ENCODE data around the gene FRMD3. TPM values are rescaled to one million over a fixed set of nuclear protein-coding genes. Genes with fewer than 3 reads are reported as not detected.

The FRMD3 gene
- total RNA-seq, 1 experiment from 2014 or later = 14.5 TPM

GRCh38 chr9:83491995-83492394, 46.2 kb downstream of the FRMD3 start:
- TF ChIP-seq TCF7L2 (IDR thresholded peaks at IDR 0.05; ENCODE audit: low read depth, low read length) (no peak), POLR2AphosphoS5 (IDR thresholded peaks at IDR 0.05; ENCODE audit: low read depth, low read length) (no peak), CTCF (IDR thresholded peaks at IDR 0.05) (no peak), SIN3A (IDR thresholded peaks at IDR 0.05; ENCODE audit: borderline replicate concordance, insufficient read depth, low read depth, low read length) (no peak), REST (IDR thresholded peaks at IDR 0.05; ENCODE audit: insufficient read depth in 1 of 2, low read depth in 2 of 2, low read length in 1 of 2) (no peak)
- in situ Hi-C loops (cut with HindIII; ENCODE audit: low pct_unique_long_range_greater_than_20kb, low sequenced_read_pairs) (no loop called here), intact Hi-C loops (cut with micrococcal nuclease; ENCODE audit: unreplicated experiment) (no loop called here)
- no TSS peak for BruUV-seq (replicated peaks)
- H3K4me1 ChIP-seq (ENCODE audit: control insufficient read depth, insufficient read depth, low read length) = no peaks in the 10 kb centered on the region
- DNase-seq (ENCODE audit: low read depth, low spot score) = no peak
- CTCF ChIA-PET = no interaction called here
- H3K27ac ChIP-seq (ENCODE audit: low read length) = no peak overlapping the region
- H3K9me3 ChIP-seq (ENCODE audit: control insufficient read depth, insufficient read depth, low read depth, low read length) = no peaks in the 10 kb centered on the region
- ATAC-seq = no peak
- no peaks in the 10 kb centered on the region for H3K36me3 ChIP-seq (ENCODE audit: control insufficient read depth, insufficient read depth, low read length)
- H3K4me3 ChIP-seq (ENCODE audit: low read depth in 2 of 2, low read length in 2 of 2) = no peak overlapping the region
- H3K27me3 ChIP-seq (ENCODE audit: control insufficient read depth, insufficient read depth, low read length) = no peaks in the 10 kb centered on the region
- POLR2A ChIA-PET = no interaction called here

DNA sequence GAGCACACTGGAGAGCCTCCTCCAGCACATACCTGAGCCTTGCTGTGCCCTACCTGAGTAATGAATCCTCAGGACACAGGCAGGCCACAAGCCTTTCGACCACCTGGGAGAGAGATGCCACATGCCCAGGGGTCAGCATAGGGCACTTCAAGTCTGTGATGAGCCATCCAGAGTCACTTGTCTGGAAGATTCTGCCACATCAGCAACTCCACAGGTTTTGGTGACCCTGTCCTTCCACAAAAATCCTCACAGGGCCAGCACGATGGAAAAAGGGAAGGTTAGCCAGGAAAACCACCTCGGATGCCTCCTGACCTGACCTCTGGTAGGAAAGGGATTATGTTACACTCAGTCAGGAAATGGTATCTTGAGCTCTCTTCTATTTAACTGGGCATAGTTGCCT, 46.8 kb downstream of the FRMD3 start:
- Histone ChIP-seq H3K27ac (ENCODE audit: low read length) (peak overlapping the region; percentile 44; the same call in 1 of the 2 replicates), H3K4me1 (ENCODE audit: control insufficient read depth, insufficient read depth, low read length) (no peaks in the 10 kb centered on the region), H3K27me3 (ENCODE audit: control insufficient read depth, insufficient read depth, low read length) (no peaks in the 10 kb centered on the region), H3K36me3 (ENCODE audit: control insufficient read depth, insufficient read depth, low read length) (no peaks in the 10 kb centered on the region), H3K9me3 (ENCODE audit: control insufficient read depth, insufficient read depth, low read depth, low read length) (no peaks in the 10 kb centered on the region), H3K4me3 (ENCODE audit: low read depth in 2 of 2, low read length in 2 of 2) (no peak overlapping the region)
- POLR2A ChIA-PET = no interaction called here
- no TSS peak for BruUV-seq (replicated peaks)
- CTCF ChIA-PET = interaction anchor here (0.6 kb wide), 1 partner anchor 82 kb away, joined by 5 read pairs; no protein-coding TSS in a partner anchor
- in situ Hi-C loops (cut with HindIII; ENCODE audit: low pct_unique_long_range_greater_than_20kb, low sequenced_read_pairs) (no loop called here), intact Hi-C loops (cut with micrococcal nuclease; ENCODE audit: unreplicated experiment) (no loop called here)
- TF ChIP-seq TCF7L2 (IDR thresholded peaks at IDR 0.05; ENCODE audit: low read depth, low read length) = no peak
- TF ChIP-seq POLR2AphosphoS5 (IDR thresholded peaks at IDR 0.05; ENCODE audit: low read depth, low read length) = no peak
- TF ChIP-seq SIN3A (IDR thresholded peaks at IDR 0.05; ENCODE audit: borderline replicate concordance, insufficient read depth, low read depth, low read length) = no peak
- no peak for TF ChIP-seq REST (IDR thresholded peaks at IDR 0.05; ENCODE audit: insufficient read depth in 1 of 2, low read depth in 2 of 2, low read length in 1 of 2)
- TF ChIP-seq CTCF (IDR thresholded peaks at IDR 0.05) = no peak
- ATAC-seq = no peak
- no peak for DNase-seq (ENCODE audit: low read depth, low spot score)

All from Panc1 (cell line).